Measurements from ENCODE around the gene WDR73.

- TF ChIP-seq EZH2 (IDR thresholded peaks at IDR 0.05; ENCODE audit: low read depth) = no peak
- TF ChIP-seq, protein P1, sequence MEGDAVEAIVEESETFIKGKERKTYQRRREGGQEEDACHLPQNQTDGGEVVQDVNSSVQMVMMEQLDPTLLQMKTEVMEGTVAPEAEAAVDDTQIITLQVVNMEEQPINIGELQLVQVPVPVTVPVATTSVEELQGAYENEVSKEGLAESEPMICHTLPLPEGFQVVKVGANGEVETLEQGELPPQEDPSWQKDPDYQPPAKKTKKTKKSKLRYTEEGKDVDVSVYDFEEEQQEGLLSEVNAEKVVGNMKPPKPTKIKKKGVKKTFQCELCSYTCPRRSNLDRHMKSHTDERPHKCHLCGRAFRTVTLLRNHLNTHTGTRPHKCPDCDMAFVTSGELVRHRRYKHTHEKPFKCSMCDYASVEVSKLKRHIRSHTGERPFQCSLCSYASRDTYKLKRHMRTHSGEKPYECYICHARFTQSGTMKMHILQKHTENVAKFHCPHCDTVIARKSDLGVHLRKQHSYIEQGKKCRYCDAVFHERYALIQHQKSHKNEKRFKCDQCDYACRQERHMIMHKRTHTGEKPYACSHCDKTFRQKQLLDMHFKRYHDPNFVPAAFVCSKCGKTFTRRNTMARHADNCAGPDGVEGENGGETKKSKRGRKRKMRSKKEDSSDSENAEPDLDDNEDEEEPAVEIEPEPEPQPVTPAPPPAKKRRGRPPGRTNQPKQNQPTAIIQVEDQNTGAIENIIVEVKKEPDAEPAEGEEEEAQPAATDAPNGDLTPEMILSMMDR (conservative IDR thresholded peaks at IDR 0.05) = no peak
Observed at GRCh38 chr15:84645496-84645895, 8.6 kb downstream of the WDR73 start.
